HG03139 (cell line): ENCODE data around the gene SOCS3.

Source experiments
- ATAC-seq: cut with Tn5 transposase; IDR thresholded peaks from one replicate; pipeline ENCODE4 v1.9.1; 2021; ENCODE audit not compliant: unreplicated experiment

SOCS3 gene

GRCh38 chr17:78391051-78391431, 31.2 kb upstream of the SOCS3 start:
- no peak for ATAC-seq

GRCh38 chr17:78390241-78391050, 30.6 kb upstream of the SOCS3 start:
- no peak for ATAC-seq

GRCh38 chr17:78387977-78388941, 28.4 kb upstream of the SOCS3 start:
- no peak for ATAC-seq

GRCh38 chr17:78384479-78385175, 24.8 kb upstream of the SOCS3 start:
- ATAC-seq, result no peak

- no peak for ATAC-seq
Measured at GRCh38 chr17:78383725-78384471, 24.0 kb upstream of the SOCS3 start.

- ATAC-seq, result no peak
Measured at GRCh38 chr17:78381601-78382232, 21.8 kb upstream of the SOCS3 start.

- ATAC-seq, result no peak
Measured at GRCh38 chr17:78380370-78380769, 20.5 kb upstream of the SOCS3 start.

- ATAC-seq, result no peak
Measured at GRCh38 chr17:78379131-78379491, 19.2 kb upstream of the SOCS3 start.

- ATAC-seq, result peak; percentile 57
Measured at GRCh38 chr17:78378225-78379130, 18.6 kb upstream of the SOCS3 start, which contains the start of gene PGS1. Gene PGS1 (plus strand): TSS chr17:78378649. CDS start chr17:78378666, 17 bp downstream.

- no peak for ATAC-seq
Measured at GRCh38 chr17:78377858-78378224, 18.0 kb upstream of the SOCS3 start.

GRCh38 chr17:78376161-78376560, 16.3 kb upstream of the SOCS3 start:
- no peak for ATAC-seq

GRCh38 chr17:78375401-78376151, 15.7 kb upstream of the SOCS3 start:
- no peak for ATAC-seq

GRCh38 chr17:78374631-78375274, 14.9 kb upstream of the SOCS3 start:
- ATAC-seq, result no peak

- no peak for ATAC-seq
Measured at GRCh38 chr17:78374189-78374588, 14.3 kb upstream of the SOCS3 start.

- no peak for ATAC-seq
Measured at GRCh38 chr17:78372841-78373240, 13.0 kb upstream of the SOCS3 start.

- no peak for ATAC-seq
Measured at GRCh38 chr17:78371056-78371455, 11.2 kb upstream of the SOCS3 start.

GRCh38 chr17:78369791-78370381, 10.0 kb upstream of the SOCS3 start:
- no peak for ATAC-seq
